ENCODE measurements around the gene TJP3.

DNA sequence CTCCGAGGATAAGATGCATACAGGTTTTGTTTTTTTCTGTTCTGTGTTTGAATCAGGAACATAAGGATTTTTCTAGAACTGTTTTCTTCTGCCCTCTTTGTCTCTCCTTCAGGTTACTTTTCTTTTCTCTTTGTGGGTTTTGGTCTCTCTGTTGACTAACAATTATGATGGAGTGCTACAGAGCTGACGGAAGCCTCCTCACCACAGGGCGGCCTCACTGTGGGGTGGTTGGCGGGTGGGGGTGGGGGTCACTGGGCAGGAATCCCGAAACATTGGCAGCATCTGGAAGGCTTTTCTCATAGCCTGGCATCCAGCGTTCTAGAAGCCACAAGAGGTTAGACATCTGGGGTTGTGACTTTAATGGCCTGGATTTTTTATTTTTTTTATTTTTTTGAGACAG, 90.0 kb downstream of the TJP3 start:
- TF ChIP-seq POLR2A (IDR thresholded peaks at IDR 0.05; ENCODE audit: low read length) = no peak
- TF ChIP-seq GATA1 (IDR thresholded peaks at IDR 0.05; ENCODE audit: low read depth, low read length) = no peak

All from erythroblast (primary cell).